ENCODE measurements around the gene CCDC127.

DNA sequence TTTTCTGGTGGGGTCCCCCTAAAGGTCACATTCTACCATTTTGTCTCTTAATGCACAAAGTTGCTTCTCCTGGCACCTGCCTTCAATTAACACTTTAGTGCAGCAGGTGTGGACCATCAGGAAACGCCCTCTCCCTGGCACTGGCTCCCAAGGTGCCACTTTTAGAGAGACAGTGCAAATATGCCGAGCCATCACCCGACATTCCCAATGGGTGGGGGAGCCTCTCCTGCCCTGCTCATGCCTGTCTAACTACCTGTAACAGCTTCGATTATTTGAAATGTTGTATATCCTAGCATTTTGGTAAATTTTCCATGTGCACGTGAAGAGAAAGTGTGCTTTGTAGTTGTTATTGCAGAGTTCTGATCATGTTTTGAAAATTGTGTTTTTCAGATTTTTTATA, 39.8 kb downstream of the CCDC127 start:
- TF ChIP-seq, protein P1, sequence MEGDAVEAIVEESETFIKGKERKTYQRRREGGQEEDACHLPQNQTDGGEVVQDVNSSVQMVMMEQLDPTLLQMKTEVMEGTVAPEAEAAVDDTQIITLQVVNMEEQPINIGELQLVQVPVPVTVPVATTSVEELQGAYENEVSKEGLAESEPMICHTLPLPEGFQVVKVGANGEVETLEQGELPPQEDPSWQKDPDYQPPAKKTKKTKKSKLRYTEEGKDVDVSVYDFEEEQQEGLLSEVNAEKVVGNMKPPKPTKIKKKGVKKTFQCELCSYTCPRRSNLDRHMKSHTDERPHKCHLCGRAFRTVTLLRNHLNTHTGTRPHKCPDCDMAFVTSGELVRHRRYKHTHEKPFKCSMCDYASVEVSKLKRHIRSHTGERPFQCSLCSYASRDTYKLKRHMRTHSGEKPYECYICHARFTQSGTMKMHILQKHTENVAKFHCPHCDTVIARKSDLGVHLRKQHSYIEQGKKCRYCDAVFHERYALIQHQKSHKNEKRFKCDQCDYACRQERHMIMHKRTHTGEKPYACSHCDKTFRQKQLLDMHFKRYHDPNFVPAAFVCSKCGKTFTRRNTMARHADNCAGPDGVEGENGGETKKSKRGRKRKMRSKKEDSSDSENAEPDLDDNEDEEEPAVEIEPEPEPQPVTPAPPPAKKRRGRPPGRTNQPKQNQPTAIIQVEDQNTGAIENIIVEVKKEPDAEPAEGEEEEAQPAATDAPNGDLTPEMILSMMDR (IDR thresholded peaks at IDR 0.05), result no peak
- no peak for TF ChIP-seq POLR2A (IDR thresholded peaks at IDR 0.05)
